ENCODE data around the gene ABCA9.

The ABCA9 gene

GRCh38 chr17:68924793-68925720 lies 135.7 kb downstream of the ABCA9 start:
- H3K4me1 ChIP-seq (ENCODE audit: insufficient read depth, insufficient read length) = no peaks in the 10 kb centered on the region
- TF ChIP-seq YY1 (IDR thresholded peaks at IDR 0.05; ENCODE audit: insufficient read depth, insufficient read length) (no peak), SUZ12 (IDR thresholded peaks at IDR 0.05; ENCODE audit: extremely low read depth, insufficient read depth, insufficient read length) (no peak), ZNF274 (IDR thresholded peaks at IDR 0.05; ENCODE audit: low read depth, low read length) (no peak)
- no peak overlapping the region for H3K4me3 ChIP-seq (ENCODE audit: insufficient read length, low read depth)
- no peak for DNase-seq (ENCODE audit: low read depth, low spot score)
- no peak overlapping the region for H3K9ac ChIP-seq (ENCODE audit: insufficient read length, low read depth)
- H3K27me3 ChIP-seq (ENCODE audit: insufficient read depth, insufficient read length) = no peaks in the 10 kb centered on the region
- H3K36me3 ChIP-seq (ENCODE audit: insufficient read depth, insufficient read length, low read length) = no peaks in the 10 kb centered on the region
- no peaks in the 10 kb centered on the region for H3K9me3 ChIP-seq (ENCODE audit: insufficient read depth, low read length)

All from NT2/D1 (cell line).